K562 (cell line): Measurements from ENCODE around the gene RNF6. TPM values are rescaled to one million over a fixed set of nuclear protein-coding genes. Genes with fewer than 3 reads are reported as not detected.

Source experiments
- BMI1 ChIP-seq: fragments of 150-350 bp; IDR thresholded peaks from 2 replicates; pipeline ENCODE4 v1.6.1; 2014; ENCODE audit warnings: low read length
- CCNT2 ChIP-seq: IDR thresholded peaks from 2 replicates; pipeline ENCODE4 v1.6.1; 2011; ENCODE audit warnings: borderline replicate concordance, low read depth, mild to moderate bottlenecking, moderate library complexity, mixed read lengths, low read length; ENCODE audit not compliant: insufficient read length; ENCODE audit errors: extremely low read depth
- NFE2 ChIP-seq: IDR thresholded peaks from 2 replicates; pipeline ENCODE4 v1.6.1; 2014; ENCODE audit warnings: antibody characterized with exemption, low read depth
- PRPF4 ChIP-seq: fragments of 200-400 bp; formaldehyde crosslinking; IDR thresholded peaks from one replicate; pipeline ENCODE4 v1.6.1; 2017; ENCODE audit warnings: low read length, low read depth, mild to moderate bottlenecking; ENCODE audit not compliant: insufficient read depth, poor library complexity, severe bottlenecking
- SMARCE1 ChIP-seq: fragments of 450-650 bp; IDR thresholded peaks from 2 replicates; pipeline ENCODE4 v1.7.1; 2016; ENCODE audit warnings: mild to moderate bottlenecking
- THRAP3 ChIP-seq: fragments of 450-650 bp; IDR thresholded peaks from 2 replicates; pipeline ENCODE4 v1.6.1; 2016; ENCODE audit warnings: mild to moderate bottlenecking, inconsistent platforms, borderline replicate concordance
- XRCC4 ChIP-seq: IDR thresholded peaks from one replicate; pipeline ENCODE4 v1.6.1; 2011; ENCODE audit not compliant: insufficient read depth, insufficient read length; ENCODE audit errors: extremely low read depth
- ZBTB40 ChIP-seq, 2 experiments: fragments of 450-650 bp in 1 of 2; sonication (generic) in 1 of 2; formaldehyde crosslinking in 1 of 2; IDR thresholded peaks; 2 replicates each; pipeline versions ENCODE4 v1.7.1 to v1.9.0; 2016 to 2022; ENCODE audit warnings: inconsistent platforms in 1 of 2, mild to moderate bottlenecking in 1 of 2, missing genetic modification reagents in 1 of 2
- ZNF12 ChIP-seq: sonication (generic); formaldehyde crosslinking; IDR thresholded peaks from 2 replicates; pipeline ENCODE4 v1.4.0; 2020; ENCODE audit warnings: mild to moderate bottlenecking, missing genetic modification reagents
- ZNF3 ChIP-seq: fragments of 250-450 bp; sonication (Bioruptor Pico); IDR thresholded peaks from 2 replicates; pipeline ENCODE4 v1.5.0; 2021; ENCODE audit warnings: mild to moderate bottlenecking, moderate library complexity
- ZNF436 ChIP-seq: fragments of 250-450, 450-650 bp; sonication (Bioruptor Pico); formaldehyde crosslinking; IDR thresholded peaks from 2 replicates; pipeline ENCODE4 v1.7.0; 2020; ENCODE audit warnings: mild to moderate bottlenecking
- polyA plus RNA-seq, 8 experiments: library from polyadenylated mRNA; depleted of rRNA in 4 of 8; stranded (reverse) in 5 of 8; unstranded in 3 of 8; fragments of >200 nt; fragmentation: Nextera tagmentation in 2 of 8; fragmentation: Illumina TruSeq in 1 of 8; extraction: Ambion mirVana in 2 of 8; extraction: Trizol in 1 of 8; gene quantifications; 2 replicates each; pipeline versions ENCODE4 v1.2.1 to v1.2.3, GENCODE V29; 2011 to 2014; ENCODE audit warnings: inconsistent platforms in 1 of 8, missing spikeins in 1 of 8
- total RNA-seq, 7 experiments: library from RNA; depleted of rRNA in 6 of 7; stranded (reverse); fragments of >200 nt in 6 of 7; fragmentation: Illumina TruSeq in 2 of 7; extraction: Trizol in 2 of 7; gene quantifications; 2 replicates each; pipeline versions ENCODE4 v1.2.1 to v1.2.3, GENCODE V29; 2011 to 2021; ENCODE audit warnings: low replicate concordance in 1 of 7
- TF ChIP-seq, protein P1 (sequence below): fragments of 250-450 bp; sonication (Bioruptor Pico); IDR thresholded peaks from 2 replicates; pipeline ENCODE4 v1.8.0; 2021; ENCODE audit warnings: moderate library complexity, mild to moderate bottlenecking, inconsistent platforms
- TF ChIP-seq, protein P2 (sequence below): IDR thresholded peaks from 3 replicates; pipeline ENCODE4 v1.6.1; 2011; ENCODE audit warnings: borderline replicate concordance, mild to moderate bottlenecking; ENCODE audit not compliant: insufficient read length, insufficient read depth
- TF ChIP-seq, protein P3 (sequence below): fragments of 250-450 bp; sonication (Bioruptor Pico); IDR thresholded peaks from 2 replicates; pipeline ENCODE4 v1.5.0; 2021

RNF6 gene
- total and polyA plus RNA-seq, 9 of the 15 experiments (the other 6 are each of a cell fraction or from before 2014, with no cell fraction given) = 12.0 to 31.4 (median 22.3) TPM

- peak; percentile 70; the same call in 1 of the 2 replicates for TF ChIP-seq ZBTB40 (IDR thresholded peaks at IDR 0.05)
- no peak for TF ChIP-seq ZBTB40 (CRISPR knock-in tag; IDR thresholded peaks at IDR 0.05)
- TF ChIP-seq NFE2 = no peak
- TF ChIP-seq ZNF3 (CRISPR knock-in tag) = no peak
- TF ChIP-seq CCNT2 = peak; percentile 46
- TF ChIP-seq, protein P1, sequence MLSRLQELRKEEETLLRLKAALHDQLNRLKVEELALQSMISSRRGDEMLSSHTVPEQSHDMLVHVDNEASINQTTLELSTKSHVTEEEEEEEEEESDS (CRISPR knock-in tag) = no peak
- TF ChIP-seq ZNF436 = no peak
- TF ChIP-seq, protein P2, sequence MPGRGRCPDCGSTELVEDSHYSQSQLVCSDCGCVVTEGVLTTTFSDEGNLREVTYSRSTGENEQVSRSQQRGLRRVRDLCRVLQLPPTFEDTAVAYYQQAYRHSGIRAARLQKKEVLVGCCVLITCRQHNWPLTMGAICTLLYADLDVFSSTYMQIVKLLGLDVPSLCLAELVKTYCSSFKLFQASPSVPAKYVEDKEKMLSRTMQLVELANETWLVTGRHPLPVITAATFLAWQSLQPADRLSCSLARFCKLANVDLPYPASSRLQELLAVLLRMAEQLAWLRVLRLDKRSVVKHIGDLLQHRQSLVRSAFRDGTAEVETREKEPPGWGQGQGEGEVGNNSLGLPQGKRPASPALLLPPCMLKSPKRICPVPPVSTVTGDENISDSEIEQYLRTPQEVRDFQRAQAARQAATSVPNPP = no peak
- no peak for TF ChIP-seq XRCC4
- TF ChIP-seq BMI1 = no peak
- no peak for TF ChIP-seq ZNF12 (CRISPR knock-in tag)
- TF ChIP-seq SMARCE1 = no peak
- TF ChIP-seq, protein P3, sequence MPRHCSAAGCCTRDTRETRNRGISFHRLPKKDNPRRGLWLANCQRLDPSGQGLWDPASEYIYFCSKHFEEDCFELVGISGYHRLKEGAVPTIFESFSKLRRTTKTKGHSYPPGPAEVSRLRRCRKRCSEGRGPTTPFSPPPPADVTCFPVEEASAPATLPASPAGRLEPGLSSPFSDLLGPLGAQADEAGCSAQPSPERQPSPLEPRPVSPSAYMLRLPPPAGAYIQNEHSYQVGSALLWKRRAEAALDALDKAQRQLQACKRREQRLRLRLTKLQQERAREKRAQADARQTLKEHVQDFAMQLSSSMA = 0 out of 2 replicates have a peak, but pooled peaks have one; percentile 19
- no peak for TF ChIP-seq THRAP3
- no peak for TF ChIP-seq PRPF4
Measured at GRCh38 chr13:26253787-26254582, 31.9 kb upstream of the RNF6 start, which contains the start of gene CDK8 (continued).
